ENCODE results near the gene NPY1R.

Gene NPY1R

DNA sequence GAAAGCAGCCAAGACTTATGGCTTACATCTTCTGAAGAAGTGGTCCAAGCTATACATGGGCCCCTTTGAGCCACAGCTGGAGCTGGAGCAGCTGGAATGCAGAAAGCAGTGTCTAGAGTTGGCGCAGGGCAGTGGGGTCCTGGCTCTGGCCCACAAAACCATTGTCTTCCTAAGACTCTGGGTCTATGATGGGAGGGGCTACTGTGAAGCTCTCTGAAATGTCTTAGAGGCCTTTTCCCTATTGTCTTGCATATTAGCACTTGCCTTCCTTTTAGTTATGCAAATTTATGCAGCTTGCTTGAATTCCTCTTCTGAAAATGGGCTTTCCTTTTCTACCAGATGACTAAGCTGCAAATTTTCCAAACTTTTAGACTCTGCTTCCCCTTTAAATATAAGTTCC, 15.3 kb downstream of the NPY1R start:
- H3K27ac Mint-ChIP-seq: no peak overlapping the region
- H3K4me3 Mint-ChIP-seq: no peak overlapping the region
- H3K27me3 Mint-ChIP-seq (ENCODE audit: low read depth): no peaks in the 10 kb centered on the region
- peaks cover 3% of the 10 kb centered on the region for H3K9me3 Mint-ChIP-seq
- H3K4me1 Mint-ChIP-seq (ENCODE audit: low read depth): no peaks in the 10 kb centered on the region
- no peaks in the 10 kb centered on the region for H3K36me3 Mint-ChIP-seq (ENCODE audit: low read depth)

DNA sequence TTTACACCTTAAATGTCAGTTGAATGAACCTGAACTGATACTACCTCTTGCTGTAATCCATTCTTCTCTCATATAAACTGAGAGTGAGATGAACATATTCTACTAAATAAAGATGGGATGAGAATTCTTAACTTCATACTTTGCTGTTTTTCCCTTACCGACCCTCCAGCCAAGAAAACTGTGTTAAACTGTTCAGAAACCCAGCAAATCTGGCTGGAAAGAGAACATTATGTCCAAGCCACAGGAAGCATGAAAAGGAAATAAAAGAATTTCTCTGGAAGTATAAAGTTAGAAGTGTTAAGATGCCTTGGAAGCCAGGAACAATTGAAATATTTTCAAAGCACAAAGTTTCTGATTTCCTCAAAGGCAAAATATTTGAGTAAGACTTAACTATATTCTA, 22.9 kb downstream of the NPY1R start:
- no peaks in the 10 kb centered on the region for H3K36me3 Mint-ChIP-seq (ENCODE audit: low read depth)
- H3K9me3 Mint-ChIP-seq: no peaks in the 10 kb centered on the region
- no peak overlapping the region for H3K4me3 Mint-ChIP-seq
- H3K4me1 Mint-ChIP-seq (ENCODE audit: low read depth): no peaks in the 10 kb centered on the region
- H3K27ac Mint-ChIP-seq: no peak overlapping the region
- no peaks in the 10 kb centered on the region for H3K27me3 Mint-ChIP-seq (ENCODE audit: low read depth)

DNA sequence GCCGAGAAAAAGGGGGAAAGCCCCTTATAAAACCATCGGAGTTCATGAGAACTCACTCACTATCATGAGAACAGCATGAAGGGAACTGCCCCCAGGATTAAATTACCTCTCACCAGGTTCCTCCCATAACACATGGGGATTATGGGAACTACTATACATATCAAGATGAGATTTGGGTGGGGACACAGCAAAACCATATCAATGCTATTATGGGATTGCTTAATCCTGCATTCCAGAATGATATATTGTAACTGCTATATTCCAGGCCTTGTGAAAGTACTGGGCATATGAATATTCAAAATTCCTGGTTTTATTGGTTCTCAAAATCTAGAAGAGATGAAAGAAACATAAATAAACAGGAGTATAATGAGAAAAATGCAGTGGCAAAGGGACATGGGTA, 29.3 kb downstream of the NPY1R start:
- Mint-ChIP-seq H3K9me3 (no peaks in the 10 kb centered on the region), H3K27ac (no peak overlapping the region), H3K36me3 (ENCODE audit: low read depth) (no peaks in the 10 kb centered on the region), H3K27me3 (ENCODE audit: low read depth) (no peaks in the 10 kb centered on the region), H3K4me3 (no peak overlapping the region), H3K4me1 (ENCODE audit: low read depth) (no peaks in the 10 kb centered on the region)

DNA sequence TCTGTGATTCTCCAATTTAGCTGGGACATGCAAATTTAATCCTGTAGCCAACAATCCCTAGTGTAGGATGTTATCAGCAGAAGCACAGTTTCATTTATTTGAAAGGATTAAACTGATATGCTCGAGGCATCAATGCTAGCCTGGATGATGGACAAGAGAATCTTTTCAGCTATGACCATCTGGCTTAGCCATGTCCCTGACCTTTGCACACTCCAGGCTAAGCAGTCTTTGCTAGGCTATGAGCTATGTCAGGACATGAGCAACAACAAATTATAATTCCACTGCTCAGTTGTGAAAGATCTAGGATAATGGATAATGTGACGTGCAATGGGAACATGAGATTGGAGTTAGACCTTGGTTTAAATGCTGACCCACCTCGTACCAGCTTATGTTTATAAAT, 32.0 kb downstream of the NPY1R start:
- H3K9me3 Mint-ChIP-seq: no peaks in the 10 kb centered on the region
- H3K27ac Mint-ChIP-seq: no peak overlapping the region
- no peaks in the 10 kb centered on the region for H3K36me3 Mint-ChIP-seq (ENCODE audit: low read depth)
- H3K4me1 Mint-ChIP-seq (ENCODE audit: low read depth): no peaks in the 10 kb centered on the region
- no peaks in the 10 kb centered on the region for H3K27me3 Mint-ChIP-seq (ENCODE audit: low read depth)
- no peak overlapping the region for H3K4me3 Mint-ChIP-seq

DNA sequence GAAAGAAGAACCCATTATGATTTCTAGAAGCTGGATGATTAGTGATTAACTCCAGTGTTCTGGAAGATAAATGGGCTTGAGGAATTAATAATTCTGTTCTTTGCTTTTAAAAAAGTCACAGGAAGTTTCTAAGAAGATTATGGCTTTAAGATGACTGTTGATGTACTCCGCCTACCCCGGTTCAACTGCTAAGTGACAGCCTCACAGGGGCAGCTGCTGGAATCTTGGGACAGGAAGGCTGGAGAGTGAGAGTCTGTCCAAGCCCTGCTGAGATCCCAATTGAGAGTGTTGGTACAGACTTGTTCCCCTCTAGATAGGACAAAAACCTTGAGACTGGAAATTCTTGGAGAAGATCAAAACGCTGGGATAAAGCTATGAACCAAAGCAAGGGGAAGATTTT, 37.3 kb downstream of the NPY1R start:
- Mint-ChIP-seq H3K27me3 (ENCODE audit: low read depth) (no peaks in the 10 kb centered on the region), H3K27ac (no peak overlapping the region), H3K4me3 (no peak overlapping the region), H3K9me3 (no peaks in the 10 kb centered on the region), H3K36me3 (ENCODE audit: low read depth) (no peaks in the 10 kb centered on the region), H3K4me1 (ENCODE audit: low read depth) (no peaks in the 10 kb centered on the region)

DNA sequence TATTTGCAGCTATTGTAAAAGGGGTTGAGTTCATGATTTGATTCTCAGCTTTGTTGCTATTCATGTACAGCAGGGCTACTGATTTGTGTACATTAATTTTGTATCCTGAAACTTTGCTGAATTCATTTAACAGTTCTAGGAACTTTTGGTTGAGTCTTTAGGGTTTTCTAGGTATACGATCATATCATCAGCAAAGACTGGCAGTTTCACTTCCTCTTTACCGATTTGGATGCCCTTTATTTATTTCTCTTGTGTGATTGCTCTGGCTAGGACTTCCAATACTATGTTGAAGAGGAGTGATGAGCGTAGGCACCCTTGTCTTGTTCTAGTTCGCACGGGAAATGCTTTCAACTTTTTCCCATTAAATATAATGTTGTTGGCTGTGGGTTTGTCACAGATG, 48.1 kb downstream of the NPY1R start:
- Mint-ChIP-seq H3K36me3 (ENCODE audit: low read depth) (no peaks in the 10 kb centered on the region), H3K27me3 (ENCODE audit: low read depth) (no peaks in the 10 kb centered on the region), H3K4me1 (ENCODE audit: low read depth) (peaks cover 3% of the 10 kb centered on the region), H3K27ac (no peak overlapping the region), H3K4me3 (no peak overlapping the region), H3K9me3 (peaks cover 3% of the 10 kb centered on the region)

DNA sequence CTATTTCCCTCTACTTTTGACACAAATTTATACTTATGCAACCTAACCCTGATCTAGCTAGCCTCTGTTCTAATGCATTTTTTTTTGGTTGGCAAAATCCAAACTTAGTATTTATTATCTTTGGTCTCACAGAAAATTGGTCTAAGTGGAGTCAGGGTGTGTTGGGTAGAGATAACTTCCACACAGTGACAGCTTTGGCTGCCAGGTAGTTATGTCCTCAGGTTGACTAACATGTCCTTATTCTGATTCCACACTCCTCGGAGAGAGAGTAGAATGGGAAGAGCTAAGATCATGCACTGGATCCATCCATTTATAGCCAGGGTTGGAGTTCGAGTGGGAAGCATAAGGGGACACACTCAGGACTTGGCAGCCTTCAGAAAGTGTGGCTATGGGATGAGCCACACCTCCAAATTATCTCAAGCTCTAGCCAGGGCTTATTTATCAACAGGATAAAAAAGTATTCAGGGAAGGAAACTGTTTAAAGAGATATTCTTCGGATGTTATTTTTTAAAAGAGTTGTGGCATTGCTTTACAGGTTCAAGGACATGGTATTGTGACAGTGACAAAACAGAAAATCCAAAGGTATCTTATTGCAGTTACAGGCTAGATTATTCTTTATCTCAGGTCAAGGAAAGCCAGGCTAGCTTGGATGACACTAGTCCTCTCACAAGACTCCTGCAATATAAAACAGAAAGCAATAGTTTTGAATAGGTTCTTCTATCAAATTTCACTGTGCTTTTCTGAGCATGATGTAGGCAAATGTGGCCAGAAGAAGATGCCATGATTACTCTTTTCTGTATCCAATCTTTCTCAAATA, 51.5 kb downstream of the NPY1R start:
- Mint-ChIP-seq H3K36me3 (ENCODE audit: low read depth) (no peaks in the 10 kb centered on the region), H3K9me3 (peaks cover 3% of the 10 kb centered on the region), H3K4me1 (ENCODE audit: low read depth) (peaks cover 3% of the 10 kb centered on the region), H3K4me3 (no peak overlapping the region), H3K27ac (no peak overlapping the region), H3K27me3 (ENCODE audit: low read depth) (no peaks in the 10 kb centered on the region)

DNA sequence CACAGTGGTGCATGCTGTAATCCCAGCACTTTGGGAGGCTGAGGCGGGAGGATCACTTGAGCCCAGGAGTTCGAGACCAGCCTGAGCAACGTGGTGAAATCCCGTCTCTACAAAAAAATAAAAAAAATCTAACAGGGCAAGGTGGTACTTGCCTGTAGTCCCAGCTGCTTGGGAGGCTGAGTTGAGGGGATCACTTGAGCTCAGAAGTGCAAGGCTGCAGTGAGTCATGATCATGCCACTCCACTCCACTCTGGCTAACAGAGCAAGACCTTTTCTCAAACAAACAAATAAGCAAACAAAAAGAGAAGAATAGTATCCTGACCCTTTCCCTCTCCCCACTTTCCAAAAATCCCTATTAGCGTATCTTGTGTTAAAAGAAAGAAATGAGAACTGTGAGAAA, 52.7 kb downstream of the NPY1R start:
- H3K27me3 Mint-ChIP-seq (ENCODE audit: low read depth): no peaks in the 10 kb centered on the region
- no peak overlapping the region for H3K4me3 Mint-ChIP-seq
- no peaks in the 10 kb centered on the region for H3K36me3 Mint-ChIP-seq (ENCODE audit: low read depth)
- H3K27ac Mint-ChIP-seq: no peak overlapping the region
- no peaks in the 10 kb centered on the region for H3K9me3 Mint-ChIP-seq
- H3K4me1 Mint-ChIP-seq (ENCODE audit: low read depth): no peaks in the 10 kb centered on the region

DNA sequence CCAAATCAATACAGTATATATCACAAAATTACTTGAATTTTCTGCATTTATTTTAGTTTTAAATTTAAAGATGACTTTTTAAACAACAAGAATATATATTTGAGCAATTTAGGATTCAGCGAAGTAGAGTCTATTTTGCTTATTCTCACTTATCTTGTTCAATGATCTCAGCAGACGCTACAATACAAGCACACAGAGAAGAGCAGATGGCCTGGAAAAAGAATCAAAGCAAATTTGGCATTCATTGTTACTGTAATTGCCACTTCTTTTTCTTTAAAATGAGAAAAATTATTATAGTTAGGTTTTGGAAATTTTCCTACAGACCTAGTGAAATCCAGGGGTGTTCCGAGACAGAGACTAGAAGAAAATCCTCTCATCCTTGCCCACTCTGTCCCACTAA, 57.5 kb downstream of the NPY1R start:
- H3K27ac Mint-ChIP-seq: no peak overlapping the region

More for the DNA sequence above, 57.5 kb downstream of the NPY1R start:
- Mint-ChIP-seq H3K9me3 (no peaks in the 10 kb centered on the region), H3K36me3 (ENCODE audit: low read depth) (no peaks in the 10 kb centered on the region), H3K4me1 (ENCODE audit: low read depth) (no peaks in the 10 kb centered on the region), H3K4me3 (no peak overlapping the region), H3K27me3 (ENCODE audit: low read depth) (no peaks in the 10 kb centered on the region)
